ENCODE measurements around the gene CYFIP2. TPM values are rescaled to one million over a fixed set of nuclear protein-coding genes. Genes with fewer than 3 reads are reported as not detected.
A peak's percentile ranks its signal among the peaks of the same experiment; 100 is the strongest.

The CYFIP2 gene
- total RNA-seq, 1 experiment from 2014 or later, result 74.7 TPM

GRCh38 chr5:157290156-157290980, 24.4 kb downstream of the CYFIP2 start:
- no peaks in the 10 kb centered on the region for H3K79me2 ChIP-seq (ENCODE audit: insufficient read depth, low read length)
- no peak overlapping the region for H3K23ac ChIP-seq (ENCODE audit: insufficient read length, low read depth, low read length)
- no peak overlapping the region for H3K18ac ChIP-seq (ENCODE audit: insufficient read length, low read depth, low read length)
- no peaks in the 10 kb centered on the region for H3K27me3 Mint-ChIP-seq (ENCODE audit: low read depth)
- no peaks in the 10 kb centered on the region for H3K23me2 ChIP-seq (ENCODE audit: insufficient read length, low read depth, low read length, poor library complexity, severe bottlenecking)
- no peak overlapping the region for H3K4me3 Mint-ChIP-seq
- H2BK12ac ChIP-seq (ENCODE audit: insufficient read length, low read depth, low read length), result no peak overlapping the region
- H3K79me1 ChIP-seq (ENCODE audit: insufficient read depth, low read depth, low read length, poor library complexity, severe bottlenecking), result no peaks in the 10 kb centered on the region
- H2AK5ac ChIP-seq (ENCODE audit: insufficient read length, low read length), result no peak overlapping the region
- no peak overlapping the region for H3K4ac ChIP-seq (ENCODE audit: low read depth, low read length)
- peaks cover 3 to 38% (median 15%) of the 10 kb centered on the region in 3 experiments; a peak in 6 of 7 replicates for H3K36me3 Mint-ChIP-seq (ENCODE audit: insufficient read depth in 1 of 3, low read depth in 3 of 3)
- no peaks in the 10 kb centered on the region for H3K9me3 ChIP-seq (ENCODE audit: control insufficient read depth, low read depth, low read length)
- no peak overlapping the region for H3T11ph ChIP-seq (ENCODE audit: low read length)
- H2BK15ac ChIP-seq (ENCODE audit: low read depth, low read length), result no peak overlapping the region
- H3K9me3 Mint-ChIP-seq, result no peaks in the 10 kb centered on the region
- no peak overlapping the region for H2BK120ac ChIP-seq (ENCODE audit: low read depth, low read length, poor library complexity, severe bottlenecking)
- no peak overlapping the region for H3K27ac ChIP-seq (ENCODE audit: insufficient read length, low read depth, low read length)
- no peak overlapping the region for H3K4me2 ChIP-seq (ENCODE audit: insufficient read depth, insufficient read length, low read length)
- no peak overlapping the region for H4K5ac ChIP-seq (ENCODE audit: insufficient read length, low read depth, low read length)
- WGBS (ENCODE audit: extremely low coverage, insufficient read length, low lambda C conversion rate), result no CpG with 5 or more reads among the region's 6 CpGs
- H3K27ac Mint-ChIP-seq, result 0 out of 7 replicates have a peak overlapping the region, but pooled peaks of 1 of the 3 experiments have one; percentile 9
- no peak overlapping the region for H3K14ac ChIP-seq (ENCODE audit: insufficient read depth, low read length)
- H3K9ac ChIP-seq (ENCODE audit: extremely low read depth, insufficient read length, low read length), result no peak overlapping the region
- no peaks in the 10 kb centered on the region for H4K20me1 ChIP-seq (ENCODE audit: control insufficient read depth, insufficient read depth, insufficient read length)
- H4K91ac ChIP-seq (ENCODE audit: insufficient read length, low read depth, low read length), result no peak overlapping the region
- TF ChIP-seq CTCF (conservative IDR thresholded peaks at IDR 0.05), result no peak
- no peaks in the 10 kb centered on the region for H3K4me1 ChIP-seq (ENCODE audit: insufficient read depth, low read length)
- DNase-seq, result no peak
- H4K8ac ChIP-seq (replicated peaks; ENCODE audit: insufficient read length, low read depth, low read length), result no peak overlapping the region
- H2BK20ac ChIP-seq (ENCODE audit: low read depth, low read length, poor library complexity, severe bottlenecking), result no peak overlapping the region
- no peaks in the 10 kb centered on the region for H3K27me3 ChIP-seq (ENCODE audit: insufficient read depth, low read length)
- no peak overlapping the region for H2AFZ ChIP-seq (ENCODE audit: low read length)
- peaks cover 2 to 6% of the 10 kb centered on the region in 2 experiments; a peak in 3 of 4 replicates for H3K4me1 Mint-ChIP-seq
- no peak overlapping the region for H2BK5ac ChIP-seq (ENCODE audit: insufficient read length, low read length)
- no peak overlapping the region for H3K56ac ChIP-seq (ENCODE audit: insufficient read length, low read depth, low read length)
